Caco-2 (cell line): ENCODE data around the gene ATE1. TPM values are rescaled to one million over a fixed set of nuclear protein-coding genes. Genes with fewer than 3 reads are reported as not detected.
A peak's percentile ranks its signal among the peaks of the same experiment; 100 is the strongest.

Source experiments
- BruUV-seq: library from RNA; stranded (reverse); fragments of 400-500 nt; replicated peaks from 2 replicates; lab custom pipeline; 2021; lab: Mats Ljungman, UMichigan
- CTCF ChIA-PET: fragments of 300-600 bp; sonication (Branson Sonifier 250); formaldehyde crosslinking; loops from one replicate; lab custom pipeline; 2022; ENCODE audit warnings: antibody characterized with exemption; lab: Charles Lee
- POLR2A ChIA-PET: fragments of 300-600 bp; sonication (Branson Sonifier 250); formaldehyde crosslinking; loops from one replicate; lab custom pipeline; 2022; ENCODE audit warnings: antibody characterized with exemption; lab: Charles Lee
- DNase-seq, 2 experiments: peaks; one replicate each; pipeline versions ENCODE4 v3.0.0 to v3.0.0-alpha.2; 2020 to 2022
- H3K27me3 ChIP-seq: replicated peaks from 2 replicates; pipeline ENCODE4 v1.6.0; 2011; ENCODE audit warnings: low read length; ENCODE audit not compliant: control insufficient read depth, insufficient read depth
- H3K36me3 ChIP-seq: 2 replicates; pipeline ENCODE4 v1.5.1; 2011; ENCODE audit warnings: low read length; ENCODE audit not compliant: control insufficient read depth, insufficient read depth
- H3K4me1 ChIP-seq: fragments of 250-450 bp; sonication (Bioruptor Pico); 2 replicates; pipeline ENCODE4 v1.5.1; 2020; ENCODE audit warnings: mild to moderate bottlenecking
- H3K4me3 ChIP-seq: 2 replicates; pipeline ENCODE4 v1.5.1; 2011; ENCODE audit warnings: low read depth, mild to moderate bottlenecking, control low read depth, low read length
- H3K9me3 ChIP-seq: fragments of 250-450 bp; sonication (Bioruptor Pico); 2 replicates; pipeline ENCODE4 v1.5.1; 2020; ENCODE audit warnings: mild to moderate bottlenecking, moderate library complexity
- H3K27ac Mint-ChIP-seq: one replicate; pipeline ENCODE4 v1.8.0; 2022; ENCODE audit warnings: mixed read lengths; ENCODE audit not compliant: unreplicated experiment
- H3K27me3 Mint-ChIP-seq: one replicate; pipeline ENCODE4 v1.8.0; 2022; ENCODE audit warnings: mixed read lengths; ENCODE audit not compliant: insufficient read depth, unreplicated experiment
- H3K36me3 Mint-ChIP-seq: one replicate; pipeline ENCODE4 v1.8.0; 2022; ENCODE audit warnings: mild to moderate bottlenecking, mixed read lengths; ENCODE audit not compliant: insufficient read depth, unreplicated experiment
- H3K4me1 Mint-ChIP-seq: one replicate; pipeline ENCODE4 v1.8.0; 2022; ENCODE audit warnings: low read depth, mixed read lengths; ENCODE audit not compliant: unreplicated experiment
- H3K4me3 Mint-ChIP-seq: one replicate; pipeline ENCODE4 v1.8.0; 2022; ENCODE audit warnings: mild to moderate bottlenecking, moderate library complexity, mixed read lengths; ENCODE audit not compliant: unreplicated experiment
- H3K9me3 Mint-ChIP-seq: one replicate; pipeline ENCODE4 v1.8.0; 2022; ENCODE audit warnings: mixed read lengths; ENCODE audit not compliant: unreplicated experiment
- intact Hi-C: fragments of 100-400 bp; cut with micrococcal nuclease; formaldehyde crosslinking; loops from one replicate; pipeline ENCODE4 v1.10.0; 2022; ENCODE audit not compliant: unreplicated experiment
- total RNA-seq: library from RNA; stranded (reverse); gene quantifications from 2 replicates; pipeline ENCODE4 v1.2.3, GENCODE V29; 2022
- TF ChIP-seq, protein P1 (sequence below), 2 experiments: fragments of 200-600 bp in 1 of 2; IDR thresholded peaks; 1 replicate in 1 of 2; 2 replicates in 1 of 2; pipeline versions ENCODE4 v1.5.1 to v1.8.0; 2011 to 2022; ENCODE audit warnings: antibody characterized with exemption in 1 of 2, control low read depth in 1 of 2, inconsistent platforms in 1 of 2, low read depth in 1 of 2, low read length in 1 of 2, mild to moderate bottlenecking in 1 of 2, moderate library complexity in 1 of 2; ENCODE audit not compliant: insufficient read depth in 1 of 2, severe bottlenecking in 1 of 2, unreplicated experiment in 1 of 2

The ATE1 gene
- total RNA-seq, 1 experiment from 2014 or later = 75.2 TPM

DNA sequence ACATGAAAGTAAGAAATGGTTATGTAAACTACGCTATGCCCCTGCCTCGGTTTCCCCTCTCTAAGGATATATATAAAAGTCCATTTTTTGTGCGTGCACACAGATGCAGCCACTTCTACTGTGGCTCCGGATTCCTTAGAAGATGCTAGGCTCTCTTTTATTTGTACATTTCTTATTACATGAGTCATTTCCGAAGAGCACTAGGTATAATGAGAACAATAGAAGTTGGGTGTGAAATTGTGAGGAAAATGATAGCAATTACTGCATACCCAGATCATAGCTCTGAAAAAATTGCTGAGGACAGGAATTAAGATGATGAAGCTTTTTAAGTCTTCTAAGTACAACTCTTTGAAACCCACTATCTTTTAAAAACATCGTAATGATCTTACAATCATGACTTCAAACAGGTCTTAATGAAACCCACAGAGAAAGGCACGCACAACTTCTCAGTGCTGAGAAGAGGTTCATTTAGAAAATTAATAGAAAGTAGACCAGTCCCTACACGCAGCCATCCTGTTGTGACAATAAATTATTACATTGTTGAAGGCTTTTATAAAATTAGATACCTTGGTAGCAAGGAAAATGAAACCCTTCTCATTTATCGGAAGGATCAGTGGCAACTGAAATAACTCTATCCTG, 233.4 kb downstream of the ATE1 start:
- H3K4me1 ChIP-seq = peaks cover 53% of the 10 kb centered on the region
- no peaks in the 10 kb centered on the region for H3K27me3 ChIP-seq
- no peak overlapping the region for H3K4me3 Mint-ChIP-seq
- no peaks in the 10 kb centered on the region for H3K9me3 Mint-ChIP-seq
- BruUV-seq = no TSS peak
- ChIA-PET CTCF (interaction anchor here (0.6 to 1.2 kb wide), 3 partner anchors 40 to 636 kb away, joined by 3 to 4 read pairs (median 3); no protein-coding TSS in a partner anchor), POLR2A (no interaction called here)
- H3K27ac Mint-ChIP-seq = peak overlapping the region; percentile 26
- no peaks in the 10 kb centered on the region for H3K9me3 ChIP-seq
- TF ChIP-seq, protein P1, sequence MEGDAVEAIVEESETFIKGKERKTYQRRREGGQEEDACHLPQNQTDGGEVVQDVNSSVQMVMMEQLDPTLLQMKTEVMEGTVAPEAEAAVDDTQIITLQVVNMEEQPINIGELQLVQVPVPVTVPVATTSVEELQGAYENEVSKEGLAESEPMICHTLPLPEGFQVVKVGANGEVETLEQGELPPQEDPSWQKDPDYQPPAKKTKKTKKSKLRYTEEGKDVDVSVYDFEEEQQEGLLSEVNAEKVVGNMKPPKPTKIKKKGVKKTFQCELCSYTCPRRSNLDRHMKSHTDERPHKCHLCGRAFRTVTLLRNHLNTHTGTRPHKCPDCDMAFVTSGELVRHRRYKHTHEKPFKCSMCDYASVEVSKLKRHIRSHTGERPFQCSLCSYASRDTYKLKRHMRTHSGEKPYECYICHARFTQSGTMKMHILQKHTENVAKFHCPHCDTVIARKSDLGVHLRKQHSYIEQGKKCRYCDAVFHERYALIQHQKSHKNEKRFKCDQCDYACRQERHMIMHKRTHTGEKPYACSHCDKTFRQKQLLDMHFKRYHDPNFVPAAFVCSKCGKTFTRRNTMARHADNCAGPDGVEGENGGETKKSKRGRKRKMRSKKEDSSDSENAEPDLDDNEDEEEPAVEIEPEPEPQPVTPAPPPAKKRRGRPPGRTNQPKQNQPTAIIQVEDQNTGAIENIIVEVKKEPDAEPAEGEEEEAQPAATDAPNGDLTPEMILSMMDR (IDR thresholded peaks at IDR 0.05; ENCODE audit: insufficient read depth in 1 of 2, low read depth in 1 of 2, low read length in 1 of 2, severe bottlenecking in 1 of 2, unreplicated experiment in 1 of 2) = no peak
- no peaks in the 10 kb centered on the region for H3K27me3 Mint-ChIP-seq
- no peak overlapping the region for H3K4me3 ChIP-seq
- peaks cover 45% of the 10 kb centered on the region for H3K4me1 Mint-ChIP-seq
- H3K36me3 Mint-ChIP-seq = no peaks in the 10 kb centered on the region
- intact Hi-C loops = no loop called here
- DNase-seq = no peak
- no peaks in the 10 kb centered on the region for H3K36me3 ChIP-seq

DNA sequence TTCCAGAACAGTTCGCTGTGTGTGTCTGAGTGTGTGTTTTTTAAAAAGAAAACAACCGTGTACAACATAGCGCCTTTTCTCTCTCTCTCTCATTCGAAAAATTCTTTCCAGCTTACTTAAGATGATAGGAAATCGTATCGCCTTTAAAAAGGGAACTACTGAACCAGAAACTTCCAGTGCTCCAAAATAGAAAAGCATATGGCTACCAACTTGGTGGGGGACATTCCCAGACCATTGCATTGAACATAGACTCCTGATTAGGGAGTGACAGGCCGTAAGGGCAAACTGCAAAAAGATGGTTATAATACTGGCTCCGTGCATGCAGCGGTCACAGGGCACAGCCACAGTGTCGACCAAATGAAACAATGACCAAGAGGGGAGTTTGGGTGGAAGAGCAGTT, 235.2 kb downstream of the ATE1 start:
- H3K27me3 ChIP-seq = no peaks in the 10 kb centered on the region
- Mint-ChIP-seq H3K36me3 (no peaks in the 10 kb centered on the region), H3K4me1 (peaks cover 62% of the 10 kb centered on the region), H3K27ac (no peak overlapping the region), H3K9me3 (no peaks in the 10 kb centered on the region), H3K27me3 (no peaks in the 10 kb centered on the region), H3K4me3 (no peak overlapping the region)
- ChIA-PET POLR2A (no interaction called here), CTCF (no interaction called here)
- intact Hi-C loops = no loop called here
- no peak for DNase-seq
- BruUV-seq = no TSS peak
- TF ChIP-seq, protein P1 (IDR thresholded peaks at IDR 0.05; ENCODE audit: insufficient read depth in 1 of 2, low read depth in 1 of 2, low read length in 1 of 2, severe bottlenecking in 1 of 2, unreplicated experiment in 1 of 2) = no peak
- no peaks in the 10 kb centered on the region for H3K9me3 ChIP-seq
- H3K4me3 ChIP-seq = no peak overlapping the region
- H3K4me1 ChIP-seq = peaks cover 67% of the 10 kb centered on the region
- no peaks in the 10 kb centered on the region for H3K36me3 ChIP-seq

DNA sequence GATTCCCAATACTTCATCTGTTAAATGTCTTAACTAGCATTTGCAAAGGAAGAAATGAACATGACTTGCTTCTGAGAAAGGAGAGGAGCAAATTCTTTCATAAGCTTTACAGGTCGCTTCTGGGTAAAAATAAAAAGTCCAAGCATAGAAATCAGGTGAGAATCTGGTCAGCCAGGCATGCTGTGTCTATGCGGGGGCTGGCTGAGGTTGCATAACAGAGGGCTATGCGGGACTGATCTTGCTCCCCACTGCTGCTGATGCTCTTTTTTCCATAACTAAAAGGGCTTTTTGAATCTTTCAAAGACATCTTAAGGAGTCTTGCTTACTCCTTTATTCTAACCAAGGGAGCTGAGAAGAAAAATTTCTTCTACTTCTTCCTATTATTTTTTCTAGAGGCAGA, 236.9 kb downstream of the ATE1 start:
- CTCF ChIA-PET = interaction anchor here (1.2 kb wide), 1 partner anchor 81 kb away, joined by 3 read pairs; no protein-coding TSS in a partner anchor
- no TSS peak for BruUV-seq
- POLR2A ChIA-PET = no interaction called here
- Mint-ChIP-seq H3K9me3 (no peaks in the 10 kb centered on the region), H3K4me3 (no peak overlapping the region), H3K27me3 (no peaks in the 10 kb centered on the region), H3K36me3 (no peaks in the 10 kb centered on the region), H3K27ac (peak overlapping the region; percentile 21), H3K4me1 (peaks cover 53% of the 10 kb centered on the region)
- intact Hi-C loops = loop anchor here (1.0 to 2.0 kb wide), 2 partner anchors 44 to 81 kb away; no protein-coding TSS in a partner anchor
- Histone ChIP-seq H3K4me1 (peaks cover 55% of the 10 kb centered on the region), H3K9me3 (no peaks in the 10 kb centered on the region), H3K27me3 (no peaks in the 10 kb centered on the region), H3K36me3 (no peaks in the 10 kb centered on the region), H3K4me3 (no peak overlapping the region)
- DNase-seq = no peak
- TF ChIP-seq, protein P1 (IDR thresholded peaks at IDR 0.05; ENCODE audit: insufficient read depth in 1 of 2, low read depth in 1 of 2, low read length in 1 of 2, severe bottlenecking in 1 of 2, unreplicated experiment in 1 of 2) = no peak

Other genes with a start within 250 kb of the ATE1 start
- 106 and 111 TPM in 2 replicates for gene NSMCE4A, start 47.2 kb upstream of the ATE1 start, total RNA-seq
- gene TACC2, start 61.1 kb upstream of the ATE1 start, total RNA-seq = 98.5 and 117 TPM in 2 replicates